Activated CD8-positive, alpha-beta memory T cell treated with anti-CD3 and anti-CD28 coated beads for 24 hours (primary cell): Measurements from ENCODE around the gene ABCC5.
"Not testable (repeated sequence)": the region's sequence is repeated elsewhere in the genome, so short reads cannot be mapped to it uniquely, and the experiment has no call there.

Experiments used
- DNase-seq: peaks from one replicate; pipeline ENCODE4 v3.0.0-alpha.2; 2020

The ABCC5 gene

GRCh38 chr3:184017672-184018423, at the start of gene ABCC5:
Gene ABCC5, minus strand, starts transcription at chr3:184017884. Its CDS starts 3,492 bp downstream, at chr3:184014392.
- DNase-seq: peak; percentile 91

- no peak for DNase-seq
These were observed 48.5 kb upstream of the ABCC5 start for GRCh38 chr3:184066211-184066610.

GRCh38 chr3:184062637-184063036, 45.0 kb upstream of the ABCC5 start:
- no peak for DNase-seq

- no peak for DNase-seq
These were observed 41.7 kb upstream of the ABCC5 start for GRCh38 chr3:184059424-184059823.

GRCh38 chr3:184058029-184058428, 40.3 kb upstream of the ABCC5 start:
- DNase-seq: no peak

GRCh38 chr3:184052767-184053166, 35.1 kb upstream of the ABCC5 start, which contains the start of gene HTR3C:
Gene HTR3C, plus strand, starts transcription at chr3:184053047. Its CDS starts 34 bp downstream, at chr3:184053081.
- no peak for DNase-seq

- DNase-seq: no peak
These were observed 32.6 kb upstream of the ABCC5 start for GRCh38 chr3:184050217-184050847.

GRCh38 chr3:184045995-184046394, 28.3 kb upstream of the ABCC5 start:
- no peak for DNase-seq

GRCh38 chr3:184042617-184043016, 24.9 kb upstream of the ABCC5 start:
- DNase-seq: no peak

GRCh38 chr3:184040010-184040409, 22.3 kb upstream of the ABCC5 start:
- no peak for DNase-seq

GRCh38 chr3:184039414-184039813, 21.7 kb upstream of the ABCC5 start:
- no peak for DNase-seq

- not testable (repeated sequence) for DNase-seq
These were observed 20.6 kb upstream of the ABCC5 start for GRCh38 chr3:184038307-184038706.

GRCh38 chr3:184037816-184038215, 20.1 kb upstream of the ABCC5 start:
- DNase-seq: no peak

GRCh38 chr3:184031187-184031792, 13.6 kb upstream of the ABCC5 start, which contains the start of gene HTR3D:
Gene HTR3D, plus strand, starts transcription at chr3:184031742. Its CDS starts 0 bp downstream, at chr3:184031742.
- DNase-seq: no peak

- DNase-seq: no peak
These were observed 12.9 kb upstream of the ABCC5 start for GRCh38 chr3:184030536-184030935.

GRCh38 chr3:184029443-184029842, 11.8 kb upstream of the ABCC5 start:
- no peak for DNase-seq

- DNase-seq: not testable (repeated sequence)
These were observed 10.7 kb upstream of the ABCC5 start for GRCh38 chr3:184028275-184028890.

GRCh38 chr3:184025256-184025655, 7.6 kb upstream of the ABCC5 start:
- DNase-seq: not testable (repeated sequence)

GRCh38 chr3:184022323-184022722, 4.6 kb upstream of the ABCC5 start:
- no peak for DNase-seq

- no peak for DNase-seq
These were observed 815 bp upstream of the ABCC5 start for GRCh38 chr3:184018424-184018973.

GRCh38 chr3:184016811-184017671, 643 bp downstream of the ABCC5 start:
- DNase-seq: peak; percentile 84

- peak; percentile 40 for DNase-seq
These were observed 1.5 kb downstream of the ABCC5 start for GRCh38 chr3:184016169-184016570.
